Vagina (tissue), 2 donors: Measurements from ENCODE around the gene FAM131C. TPM values are rescaled to one million over a fixed set of nuclear protein-coding genes. Genes with fewer than 3 reads are reported as not detected.

Experiments used
- DNase-seq, 2 donors: peaks; one replicate each; pipeline ENCODE4 v3.0.0-alpha.2; 2017; ENCODE audit errors: extremely low spot score in 2 of 2
- H3K27ac ChIP-seq: fragments of 200-600 bp; sonication (generic); one replicate; pipeline ENCODE4 v1.5.1; 2019
- H3K27me3 ChIP-seq: fragments of 200-600 bp; sonication (generic); one replicate; pipeline ENCODE4 v1.5.1; 2019
- H3K36me3 ChIP-seq, 2 donors: fragments of 200-600 bp; sonication (generic); one replicate each; pipeline ENCODE4 v1.5.1; 2017 to 2019
- H3K4me1 ChIP-seq: fragments of 200-600 bp; sonication (generic); one replicate; pipeline ENCODE4 v1.5.1; 2019
- H3K4me3 ChIP-seq, 2 donors: fragments of 200-600 bp; sonication (generic); 1 replicate in 1 of 2; 2 replicates in 1 of 2; pipeline ENCODE4 v1.5.1; 2016 to 2019
- H3K9me3 ChIP-seq: fragments of 200-600 bp; sonication (generic); one replicate; pipeline ENCODE4 v1.5.1; 2019
- POLR2A ChIP-seq, 2 donors: fragments of 450-650 bp; IDR thresholded peaks; one replicate each; pipeline ENCODE4 v1.6.1; 2017; ENCODE audit warnings: antibody characterized with exemption in 2 of 2, mild to moderate bottlenecking in 2 of 2, moderate library complexity in 2 of 2
- POLR2AphosphoS5 ChIP-seq, 2 donors: sonication (generic); formaldehyde crosslinking; IDR thresholded peaks; one replicate each; pipeline ENCODE4 v1.9.0; 2017; ENCODE audit warnings: antibody characterized with exemption in 2 of 2, mild to moderate bottlenecking in 2 of 2, low read depth in 1 of 2; ENCODE audit not compliant: insufficient read depth in 1 of 2
- intact Hi-C: fragments of 100-400 bp; cut with DNase I; formaldehyde crosslinking; loops from one replicate; pipeline ENCODE4 v1.15.1; 2023
- total RNA-seq: library from RNA; depleted of rRNA; stranded (reverse); fragments of >200 nt; gene quantifications from one replicate; pipeline ENCODE4 v1.2.3, GENCODE V29; 2016
- TF ChIP-seq, protein P1 (sequence below), 3 experiments: fragments of 450-650 bp in 2 of 3; fragments of 200-600 bp in 1 of 3; sonication (generic) in 1 of 3; IDR thresholded peaks; one replicate each; pipeline ENCODE4 v1.5.1; 2017 to 2019; ENCODE audit warnings: antibody characterized with exemption in 3 of 3, mild to moderate bottlenecking in 2 of 3, moderate library complexity in 2 of 3

FAM131C gene
- total RNA-seq, 1 donor from 2014 or later = 0.98 TPM

DNA sequence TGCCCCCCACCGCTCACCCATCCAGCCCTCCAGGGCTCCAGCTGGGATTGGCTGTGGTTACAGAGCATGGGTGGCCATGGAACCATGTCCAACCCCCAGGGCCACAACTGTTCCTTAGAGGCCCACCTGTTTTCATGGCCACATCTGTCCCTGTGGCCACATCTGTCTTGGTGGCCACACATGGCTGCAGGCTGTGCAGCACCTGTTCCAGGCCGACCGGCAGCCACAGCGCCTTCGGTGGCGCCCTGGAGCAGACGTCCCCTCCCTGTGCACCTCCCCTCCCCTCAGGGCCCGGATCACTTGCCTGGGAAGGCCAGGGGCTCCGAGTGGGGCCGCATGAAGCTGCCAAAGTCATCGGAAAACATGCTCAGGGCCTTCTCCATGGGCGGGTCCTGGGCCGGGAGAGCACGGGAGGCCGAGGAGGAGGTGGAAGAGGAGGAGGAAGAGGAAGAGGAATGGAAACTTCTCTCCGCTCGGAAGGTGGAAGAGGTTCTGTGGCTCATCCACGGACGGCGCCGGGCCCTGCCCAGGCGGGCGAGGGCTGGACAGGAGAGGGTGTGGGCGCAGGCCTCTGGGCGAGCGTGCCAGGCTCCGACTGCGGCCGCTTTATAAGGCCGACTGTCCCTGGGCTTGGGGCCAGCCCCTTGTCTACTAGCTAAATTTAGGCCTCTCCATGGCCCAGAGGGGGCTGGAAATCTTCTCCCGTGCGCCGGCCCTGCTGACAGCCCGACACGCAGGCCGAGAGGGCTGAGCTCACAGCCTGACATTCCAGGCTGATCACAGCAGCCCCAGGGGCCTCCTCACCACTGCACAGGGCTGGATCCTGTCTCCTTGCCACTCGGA, 55.8 kb downstream of the FAM131C start, which contains the start of gene HSPB7:
Gene HSPB7, minus strand, starts transcription at position 583 of the 843 bp plus-strand sequence. Its CDS starts 80 bp downstream, at position 503.
- intact Hi-C loops = no loop called here
- Histone ChIP-seq H3K27me3 (no peaks in the 10 kb centered on the region), H3K4me1 (peaks cover 61% of the 10 kb centered on the region), H3K9me3 (no peaks in the 10 kb centered on the region), H3K27ac (peak within 1 kb of the TSS; percentile 94), H3K36me3 (no peaks in the 10 kb centered on the region), H3K4me3 (peak within 1 kb of the TSS; percentile 27 to 39)
- peak; percentile 54 to 92 for TF ChIP-seq POLR2AphosphoS5 (IDR thresholded peaks at IDR 0.05; ENCODE audit: insufficient read depth in 1 of 2, low read depth in 1 of 2)
- TF ChIP-seq, protein P1, sequence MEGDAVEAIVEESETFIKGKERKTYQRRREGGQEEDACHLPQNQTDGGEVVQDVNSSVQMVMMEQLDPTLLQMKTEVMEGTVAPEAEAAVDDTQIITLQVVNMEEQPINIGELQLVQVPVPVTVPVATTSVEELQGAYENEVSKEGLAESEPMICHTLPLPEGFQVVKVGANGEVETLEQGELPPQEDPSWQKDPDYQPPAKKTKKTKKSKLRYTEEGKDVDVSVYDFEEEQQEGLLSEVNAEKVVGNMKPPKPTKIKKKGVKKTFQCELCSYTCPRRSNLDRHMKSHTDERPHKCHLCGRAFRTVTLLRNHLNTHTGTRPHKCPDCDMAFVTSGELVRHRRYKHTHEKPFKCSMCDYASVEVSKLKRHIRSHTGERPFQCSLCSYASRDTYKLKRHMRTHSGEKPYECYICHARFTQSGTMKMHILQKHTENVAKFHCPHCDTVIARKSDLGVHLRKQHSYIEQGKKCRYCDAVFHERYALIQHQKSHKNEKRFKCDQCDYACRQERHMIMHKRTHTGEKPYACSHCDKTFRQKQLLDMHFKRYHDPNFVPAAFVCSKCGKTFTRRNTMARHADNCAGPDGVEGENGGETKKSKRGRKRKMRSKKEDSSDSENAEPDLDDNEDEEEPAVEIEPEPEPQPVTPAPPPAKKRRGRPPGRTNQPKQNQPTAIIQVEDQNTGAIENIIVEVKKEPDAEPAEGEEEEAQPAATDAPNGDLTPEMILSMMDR (IDR thresholded peaks at IDR 0.05) = no peak
- peak in 1 of 2 donors; percentile 30 for TF ChIP-seq POLR2A (IDR thresholded peaks at IDR 0.05)
- DNase-seq = no peak

DNA sequence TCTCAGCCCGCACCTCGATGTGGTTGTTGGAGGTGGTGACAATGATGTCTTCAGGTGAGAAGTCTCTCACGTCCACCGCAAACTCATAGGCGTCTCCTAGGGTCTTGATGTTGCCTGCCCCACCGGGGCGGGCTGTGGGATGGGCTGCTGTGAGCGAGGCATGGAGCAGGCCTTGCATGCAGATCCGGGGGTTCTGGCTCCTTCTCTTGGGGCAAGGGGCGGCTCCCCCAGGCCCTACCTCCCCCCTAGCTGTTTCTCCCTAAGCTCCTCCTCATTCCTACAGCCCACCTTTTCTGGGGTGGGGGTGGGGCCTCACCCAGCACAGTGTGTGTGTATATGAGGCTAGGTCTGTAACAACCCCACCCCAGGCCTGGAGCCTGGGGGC, 56.4 kb downstream of the FAM131C start:
- TF ChIP-seq, protein P1 (IDR thresholded peaks at IDR 0.05) = no peak
- TF ChIP-seq POLR2A (IDR thresholded peaks at IDR 0.05) (no peak), POLR2AphosphoS5 (IDR thresholded peaks at IDR 0.05; ENCODE audit: insufficient read depth in 1 of 2, low read depth in 1 of 2) (no peak)
- Histone ChIP-seq H3K27ac (peak overlapping the region; percentile 94), H3K9me3 (no peaks in the 10 kb centered on the region), H3K4me1 (peaks cover 66% of the 10 kb centered on the region), H3K27me3 (no peaks in the 10 kb centered on the region), H3K4me3 (peak overlapping the region; percentile 27 to 39), H3K36me3 (no peaks in the 10 kb centered on the region)
- intact Hi-C loops = no loop called here
- DNase-seq = no peak

DNA sequence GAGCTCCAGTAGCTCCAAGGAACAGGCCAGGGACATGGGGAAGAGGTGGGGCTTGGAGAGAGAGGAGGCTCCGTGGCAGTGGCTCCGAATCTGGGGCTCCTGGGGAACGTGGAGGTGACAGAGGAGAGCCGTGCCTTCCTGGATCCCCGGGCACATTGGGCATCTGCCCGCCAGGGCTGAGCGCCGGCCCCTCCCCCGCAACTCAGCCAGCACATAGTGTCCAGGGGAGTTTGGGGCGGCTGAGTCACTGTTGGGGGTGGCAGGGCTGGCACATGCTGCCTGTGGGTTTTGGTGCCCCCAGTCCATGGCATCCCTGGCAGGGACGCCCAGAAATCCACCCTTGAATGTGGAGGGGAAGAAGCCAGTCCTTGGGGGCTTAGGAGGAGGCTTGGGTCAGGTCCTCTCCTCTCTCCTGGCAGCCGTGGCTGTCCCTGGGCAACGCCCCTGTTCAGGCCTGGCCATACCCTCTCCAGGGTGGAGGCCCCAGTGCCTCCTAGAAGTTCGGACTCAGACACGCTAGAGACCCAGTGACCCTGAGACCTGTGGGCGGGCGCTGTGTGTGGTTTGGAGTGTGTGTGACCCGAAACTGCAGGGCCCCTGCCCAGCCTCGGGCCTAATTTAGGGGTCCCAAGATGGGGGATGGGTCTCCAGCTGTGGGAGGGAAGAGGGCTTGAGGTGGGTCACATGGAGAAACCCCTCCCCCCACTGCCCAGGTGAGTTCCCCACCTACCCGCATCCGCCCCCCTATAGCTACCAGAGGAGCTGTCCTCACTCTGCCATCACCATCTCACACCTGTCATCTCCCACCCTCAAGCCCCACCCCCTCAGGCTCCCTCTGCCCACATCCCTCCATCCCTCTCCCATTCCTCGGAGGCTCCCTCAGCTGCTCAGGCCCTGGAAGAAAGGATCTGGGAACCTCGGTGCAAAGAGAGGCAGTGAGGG, 57.2 kb downstream of the FAM131C start:
- Histone ChIP-seq H3K4me3 (peak overlapping the region; percentile 27 to 39), H3K9me3 (no peaks in the 10 kb centered on the region), H3K36me3 (no peaks in the 10 kb centered on the region), H3K27me3 (no peaks in the 10 kb centered on the region), H3K27ac (peak overlapping the region; percentile 94), H3K4me1 (peaks cover 66% of the 10 kb centered on the region)
- intact Hi-C loops = no loop called here
- TF ChIP-seq POLR2AphosphoS5 (IDR thresholded peaks at IDR 0.05; ENCODE audit: insufficient read depth in 1 of 2, low read depth in 1 of 2) = peak in 1 of 2 donors; percentile 72
- TF ChIP-seq POLR2A (IDR thresholded peaks at IDR 0.05) = no peak
- no peak for DNase-seq

DNA sequence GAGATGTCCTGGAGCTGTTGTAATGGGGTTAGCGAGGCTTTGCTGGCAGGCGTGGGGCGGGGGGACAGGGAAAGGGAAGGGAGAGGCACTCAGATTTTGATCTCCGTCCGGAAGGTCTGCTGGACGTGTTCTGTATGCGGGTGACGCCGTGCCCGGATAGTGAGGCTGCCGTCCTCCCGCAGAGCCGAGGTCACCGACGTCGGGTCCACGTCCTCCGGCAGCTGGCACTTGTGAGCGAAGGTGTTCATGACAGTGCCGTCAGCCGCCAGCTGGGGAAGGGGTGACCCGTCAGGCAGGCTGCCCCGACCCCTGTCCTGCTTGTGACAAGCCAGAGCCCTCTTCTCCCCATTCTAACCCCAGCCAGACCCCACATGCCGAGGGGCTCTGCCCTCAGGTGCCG, 58.0 kb downstream of the FAM131C start:
- Histone ChIP-seq H3K36me3 (no peaks in the 10 kb centered on the region), H3K27me3 (no peaks in the 10 kb centered on the region), H3K4me3 (peak overlapping the region; percentile 27 to 39), H3K27ac (peak overlapping the region; percentile 94), H3K4me1 (peaks cover 66% of the 10 kb centered on the region), H3K9me3 (no peaks in the 10 kb centered on the region)
- no peak for TF ChIP-seq POLR2AphosphoS5 (IDR thresholded peaks at IDR 0.05; ENCODE audit: insufficient read depth in 1 of 2, low read depth in 1 of 2)
- TF ChIP-seq, protein P1 (IDR thresholded peaks at IDR 0.05) = no peak
- TF ChIP-seq POLR2A (IDR thresholded peaks at IDR 0.05) = no peak
- no peak for DNase-seq
- intact Hi-C loops = no loop called here
